Tibial artery (tissue), 4 donors: ENCODE data around the gene ITPKA.

Source experiments
- DNase-seq, 2 donors: peaks; one replicate each; pipeline ENCODE4 v3.0.0-alpha.2; 2019
- H3K27ac ChIP-seq, 2 donors: fragments of 200-600 bp; sonication (generic) in 1 of 2; 1 replicate in 1 of 2; 2 replicates in 1 of 2; pipeline ENCODE4 v1.5.1; 2018 to 2019; ENCODE audit warnings: mild to moderate bottlenecking in 1 of 2
- H3K27me3 ChIP-seq, 2 donors: fragments of 200-600 bp; sonication (generic) in 1 of 2; one replicate each; pipeline versions ENCODE4 v1.5.1 to v1.6.0; 2016 to 2019
- H3K36me3 ChIP-seq, 3 donors: fragments of 200-600 bp; sonication (generic) in 2 of 3; one replicate each; pipeline ENCODE4 v1.5.1; 2016 to 2019; ENCODE audit warnings: mild to moderate bottlenecking in 2 of 3
- H3K4me1 ChIP-seq, 4 donors: fragments of 200-600 bp; sonication (generic) in 2 of 4; 1 replicate in 3 of 4; 2 replicates in 1 of 4; pipeline ENCODE4 v1.5.1; 2016 to 2019
- H3K4me3 ChIP-seq, 2 donors: fragments of 200-600 bp; sonication (generic) in 1 of 2; 1 replicate in 1 of 2; 2 replicates in 1 of 2; pipeline ENCODE4 v1.5.1; 2018 to 2019; ENCODE audit warnings: mild to moderate bottlenecking in 2 of 2
- H3K9me3 ChIP-seq, 3 donors: fragments of 200-600 bp; sonication (generic) in 1 of 3; one replicate each; pipeline ENCODE4 v1.5.1; 2016 to 2019
- CTCF ChIP-seq, 2 experiments: fragments of 200-600 bp in 1 of 2; fragments of 450-650 bp in 1 of 2; IDR thresholded peaks; one replicate each; pipeline ENCODE4 v1.5.1; 2017 to 2019; ENCODE audit warnings: antibody characterized with exemption in 2 of 2, mild to moderate bottlenecking in 1 of 2, moderate library complexity in 1 of 2
- intact Hi-C: fragments of 100-400 bp; cut with DNase I; formaldehyde crosslinking; loops from one replicate; pipeline ENCODE4 v1.15.0; 2023; ENCODE audit warnings: low total_unique reads

The ITPKA gene

GRCh38 chr15:41493205-41493901, at the start of gene ITPKA:
Gene ITPKA, plus strand, starts transcription at chr15:41493874. Its CDS starts 54 bp downstream, at chr15:41493928.
- peaks cover 5 to 32% (median 27%) of the 10 kb centered on the region in 4 donors for H3K4me1 ChIP-seq
- peak within 1 kb of the TSS; percentile 18 to 54 for H3K27ac ChIP-seq
- no peaks in the 10 kb centered on the region for H3K9me3 ChIP-seq
- DNase-seq: peak; percentile 75 to 85
- no peak for TF ChIP-seq CTCF (IDR thresholded peaks at IDR 0.05)
- H3K27me3 ChIP-seq: peaks cover 0 to 37% of the 10 kb centered on the region in 2 donors
- peak within 1 kb of the TSS; percentile 58 to 59 for H3K4me3 ChIP-seq
- no peaks in the 10 kb centered on the region for H3K36me3 ChIP-seq
- intact Hi-C loops: no loop called here

GRCh38 chr15:41445399-41445798, 48.3 kb upstream of the ITPKA start:
- DNase-seq: no peak
- Histone ChIP-seq H3K27me3 (no peaks in the 10 kb centered on the region), H3K27ac (no peak overlapping the region), H3K4me3 (no peak overlapping the region), H3K9me3 (no peaks in the 10 kb centered on the region), H3K4me1 (no peaks in the 10 kb centered on the region), H3K36me3 (peaks cover 13 to 66% (median 15%) of the 10 kb centered on the region in 3 donors)
- no peak for TF ChIP-seq CTCF (IDR thresholded peaks at IDR 0.05)
- intact Hi-C loops: no loop called here

- Histone ChIP-seq H3K27ac (no peak overlapping the region), H3K9me3 (no peaks in the 10 kb centered on the region), H3K36me3 (peaks cover 58 to 97% (median 60%) of the 10 kb centered on the region in 3 donors), H3K4me3 (no peak overlapping the region), H3K4me1 (no peaks in the 10 kb centered on the region), H3K27me3 (no peaks in the 10 kb centered on the region)
- no peak for TF ChIP-seq CTCF (IDR thresholded peaks at IDR 0.05)
- intact Hi-C loops: no loop called here
- DNase-seq: no peak
These were observed 31.4 kb upstream of the ITPKA start for GRCh38 chr15:41462084-41462795.

DNA sequence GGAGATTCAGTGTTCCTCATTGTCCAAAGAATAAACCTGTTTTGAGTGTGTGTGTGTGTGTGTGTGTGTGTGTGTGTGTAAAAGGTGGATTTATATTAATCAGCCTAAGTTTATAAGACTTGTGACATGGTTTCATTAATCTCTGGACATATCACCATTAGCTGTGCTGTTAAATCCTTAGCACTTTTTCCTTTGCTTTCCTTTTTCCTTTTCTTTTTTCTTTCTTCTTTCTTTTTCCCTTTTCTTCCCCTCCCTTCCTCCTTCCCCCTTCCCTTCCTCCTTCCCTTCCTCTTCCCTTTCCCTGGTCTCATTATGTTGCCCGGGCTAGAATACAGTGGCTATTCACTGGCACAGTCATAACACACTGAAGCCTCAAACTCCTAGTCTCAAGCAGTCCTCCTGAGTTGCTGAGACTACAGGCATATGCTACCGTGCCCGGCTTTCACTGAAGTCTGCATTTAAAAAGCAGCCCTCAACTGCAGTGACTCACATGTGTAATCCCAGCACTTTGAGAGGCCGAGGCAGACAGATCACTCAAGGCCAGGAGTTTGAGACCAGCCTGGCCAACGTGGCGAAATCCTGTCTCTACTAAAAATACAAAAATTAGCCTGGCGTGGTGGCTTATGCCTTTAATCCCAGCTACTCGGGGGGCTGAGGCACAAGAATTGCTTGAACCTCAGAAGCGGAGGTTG, 28.6 kb upstream of the ITPKA start:
- no peak for TF ChIP-seq CTCF (IDR thresholded peaks at IDR 0.05)
- H3K4me3 ChIP-seq: no peak overlapping the region
- intact Hi-C loops: no loop called here
- no peak for DNase-seq
- no peaks in the 10 kb centered on the region for H3K4me1 ChIP-seq
- H3K9me3 ChIP-seq: no peaks in the 10 kb centered on the region
- no peak overlapping the region for H3K27ac ChIP-seq
- H3K27me3 ChIP-seq: no peaks in the 10 kb centered on the region
- peaks cover 56 to 97% (median 65%) of the 10 kb centered on the region in 3 donors for H3K36me3 ChIP-seq

DNA sequence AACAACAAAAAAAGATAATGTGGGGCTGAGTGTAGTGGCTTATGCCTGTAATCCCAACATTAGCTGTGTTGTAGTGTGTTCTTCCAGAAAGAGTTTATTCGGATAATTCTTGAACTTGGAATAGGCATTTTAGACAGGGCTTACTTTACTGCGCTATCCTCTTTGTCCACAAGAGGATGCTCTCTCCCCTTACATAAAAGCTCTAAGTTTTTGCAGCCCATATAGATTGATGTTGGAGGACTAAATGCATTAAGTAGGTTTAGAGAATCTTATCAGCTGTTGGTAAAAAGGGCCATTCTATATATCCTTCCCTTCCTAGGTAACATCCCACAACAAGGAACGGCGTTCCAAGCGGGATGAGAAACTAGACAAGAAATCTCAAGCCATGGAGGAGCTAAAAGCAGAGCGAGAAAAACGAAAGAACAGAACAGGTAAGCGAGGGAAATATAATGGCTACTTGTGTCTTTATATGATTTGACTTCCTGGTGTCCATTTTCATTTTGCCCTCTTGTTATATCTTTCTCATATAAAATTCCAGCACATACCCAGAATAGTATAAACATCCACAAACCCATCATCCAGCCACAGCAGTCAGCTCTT, 27.8 kb upstream of the ITPKA start:
- intact Hi-C loops: no loop called here
- H3K4me1 ChIP-seq: no peaks in the 10 kb centered on the region
- H3K4me3 ChIP-seq: no peak overlapping the region
- H3K27ac ChIP-seq: no peak overlapping the region
- H3K36me3 ChIP-seq: peaks cover 65 to 98% (median 70%) of the 10 kb centered on the region in 3 donors
- no peaks in the 10 kb centered on the region for H3K27me3 ChIP-seq
- TF ChIP-seq CTCF (IDR thresholded peaks at IDR 0.05): peak; percentile 40 to 47
- DNase-seq: no peak
- no peaks in the 10 kb centered on the region for H3K9me3 ChIP-seq
